Chondrocyte (in vitro differentiated cells): ENCODE measurements around the gene STK17B. TPM values are rescaled to one million over a fixed set of nuclear protein-coding genes. Genes with fewer than 3 reads are reported as not detected.

Source experiments
- DNase-seq: peaks from one replicate; pipeline ENCODE4 v3.0.0; 2021; ENCODE audit warnings: mixed read lengths, low spot score
- H3K27ac Mint-ChIP-seq: one replicate; pipeline ENCODE4 v1.8.0; 2021; ENCODE audit warnings: mild to moderate bottlenecking, moderate library complexity, mixed read lengths; ENCODE audit not compliant: unreplicated experiment
- H3K27me3 Mint-ChIP-seq: 2 replicates; pipeline ENCODE4 v1.8.0; 2021; ENCODE audit warnings: low read depth, mixed read lengths
- H3K36me3 Mint-ChIP-seq: 2 replicates; pipeline ENCODE4 v1.8.0; 2021; ENCODE audit warnings: low read depth, mixed read lengths
- H3K4me1 Mint-ChIP-seq: 2 replicates; pipeline ENCODE4 v1.8.0; 2021; ENCODE audit warnings: low read depth, mild to moderate bottlenecking, mixed read lengths
- H3K4me3 Mint-ChIP-seq: one replicate; pipeline ENCODE4 v1.8.0; 2021; ENCODE audit warnings: mild to moderate bottlenecking, moderate library complexity, mixed read lengths; ENCODE audit not compliant: unreplicated experiment
- H3K9me3 Mint-ChIP-seq: 2 replicates; pipeline ENCODE4 v1.8.0; 2021; ENCODE audit warnings: low read depth, mixed read lengths
- CTCF ChIP-seq: fragments of 200-600 bp; sonication (generic); IDR thresholded peaks from 2 replicates; pipeline ENCODE4 v1.5.0; 2021; ENCODE audit warnings: antibody characterized with exemption, mild to moderate bottlenecking, moderate library complexity
- long read RNA-seq: library from polyadenylated mRNA; stranded (forward); transcript quantifications from one replicate; pipeline ENCODE4 v2.0.0, GENCODE V29; 2021
- total RNA-seq: library from RNA; stranded (reverse); gene quantifications from 3 replicates; pipeline ENCODE4 v1.2.1, GENCODE V29; 2021

STK17B gene
- total RNA-seq, result 35.4 to 50.2 TPM (median 37.2 TPM) in 3 replicates
- long read RNA-seq, full-length matches to known transcripts, result 1 of 7 reads
- long read RNA-seq, partial matches to known transcripts, result 0 of 7 reads
- long read RNA-seq, other reads (novel, unspliced or antisense), result 6 of 7 reads

GRCh38 chr2:196171248-196171871, at the start of gene STK17B:
Gene STK17B, minus strand, starts transcription at chr2:196171578. Its CDS starts 8,195 bp downstream, at chr2:196163383.
- peak; percentile 58 for TF ChIP-seq CTCF
- no peaks in the 10 kb centered on the region for H3K27me3 Mint-ChIP-seq
- DNase-seq, result peak; percentile 95
- no peaks in the 10 kb centered on the region for H3K36me3 Mint-ChIP-seq
- H3K27ac Mint-ChIP-seq, result peak within 1 kb of the TSS; percentile 98
- H3K4me1 Mint-ChIP-seq, result peaks cover 38% of the 10 kb centered on the region
- no peaks in the 10 kb centered on the region for H3K9me3 Mint-ChIP-seq
- peak within 1 kb of the TSS; percentile 96 for H3K4me3 Mint-ChIP-seq

- H3K27me3 Mint-ChIP-seq, result no peaks in the 10 kb centered on the region
- TF ChIP-seq CTCF, result no peak
- H3K36me3 Mint-ChIP-seq, result peaks cover 17% of the 10 kb centered on the region
- no peak overlapping the region for H3K27ac Mint-ChIP-seq
- H3K4me1 Mint-ChIP-seq, result peaks cover 11% of the 10 kb centered on the region
- no peak for DNase-seq
- H3K4me3 Mint-ChIP-seq, result no peak overlapping the region
- H3K9me3 Mint-ChIP-seq, result peaks cover 3% of the 10 kb centered on the region
These were observed 49.3 kb upstream of the STK17B start for GRCh38 chr2:196220671-196221070.

- no peaks in the 10 kb centered on the region for H3K27me3 Mint-ChIP-seq
- TF ChIP-seq CTCF, result no peak
- peaks cover 3% of the 10 kb centered on the region for H3K4me1 Mint-ChIP-seq
- H3K4me3 Mint-ChIP-seq, result no peak overlapping the region
- H3K27ac Mint-ChIP-seq, result no peak overlapping the region
- no peak for DNase-seq
- peaks cover 3% of the 10 kb centered on the region for H3K9me3 Mint-ChIP-seq
- peaks cover 19% of the 10 kb centered on the region for H3K36me3 Mint-ChIP-seq
These were observed 48.3 kb upstream of the STK17B start for GRCh38 chr2:196219671-196220070.

- Mint-ChIP-seq H3K36me3 (peaks cover 15% of the 10 kb centered on the region), H3K27ac (no peak overlapping the region), H3K9me3 (peaks cover 3% of the 10 kb centered on the region), H3K4me3 (no peak overlapping the region), H3K27me3 (no peaks in the 10 kb centered on the region), H3K4me1 (peaks cover 3% of the 10 kb centered on the region)
- DNase-seq, result no peak
- no peak for TF ChIP-seq CTCF
These were observed 46.7 kb upstream of the STK17B start for GRCh38 chr2:196218106-196218505.

- Mint-ChIP-seq H3K27me3 (no peaks in the 10 kb centered on the region), H3K27ac (no peak overlapping the region), H3K4me3 (no peak overlapping the region), H3K36me3 (peaks cover 19% of the 10 kb centered on the region), H3K9me3 (peaks cover 7% of the 10 kb centered on the region), H3K4me1 (peaks cover 3% of the 10 kb centered on the region)
- TF ChIP-seq CTCF, result no peak
- DNase-seq, result no peak
These were observed 45.7 kb upstream of the STK17B start for GRCh38 chr2:196217116-196217515.
